Measurements from ENCODE around the gene PIGM. TPM values are rescaled to one million over a fixed set of nuclear protein-coding genes. Genes with fewer than 3 reads are reported as not detected.
"Not testable (repeated sequence)": the region's sequence is repeated elsewhere in the genome, so short reads cannot be mapped to it uniquely, and the experiment has no call there.

Gene PIGM
- total RNA-seq, 4 donors from 2014 or later = 3.7 to 5.4 (median 4.4) TPM

GRCh38 chr1:160052936-160053335, 21.1 kb upstream of the PIGM start:
- H3K9me3 ChIP-seq = no peaks in the 10 kb centered on the region
- 57 to 59% methylated on average over 5 to 6 of the region's 6 CpGs for WGBS, 2 donors (ENCODE audit: low coverage in 1 of 2)
- no peak for TF ChIP-seq POLR2AphosphoS5 (IDR thresholded peaks at IDR 0.05)
- TF ChIP-seq POLR2A (IDR thresholded peaks at IDR 0.05) = no peak
- TF ChIP-seq, protein P1, sequence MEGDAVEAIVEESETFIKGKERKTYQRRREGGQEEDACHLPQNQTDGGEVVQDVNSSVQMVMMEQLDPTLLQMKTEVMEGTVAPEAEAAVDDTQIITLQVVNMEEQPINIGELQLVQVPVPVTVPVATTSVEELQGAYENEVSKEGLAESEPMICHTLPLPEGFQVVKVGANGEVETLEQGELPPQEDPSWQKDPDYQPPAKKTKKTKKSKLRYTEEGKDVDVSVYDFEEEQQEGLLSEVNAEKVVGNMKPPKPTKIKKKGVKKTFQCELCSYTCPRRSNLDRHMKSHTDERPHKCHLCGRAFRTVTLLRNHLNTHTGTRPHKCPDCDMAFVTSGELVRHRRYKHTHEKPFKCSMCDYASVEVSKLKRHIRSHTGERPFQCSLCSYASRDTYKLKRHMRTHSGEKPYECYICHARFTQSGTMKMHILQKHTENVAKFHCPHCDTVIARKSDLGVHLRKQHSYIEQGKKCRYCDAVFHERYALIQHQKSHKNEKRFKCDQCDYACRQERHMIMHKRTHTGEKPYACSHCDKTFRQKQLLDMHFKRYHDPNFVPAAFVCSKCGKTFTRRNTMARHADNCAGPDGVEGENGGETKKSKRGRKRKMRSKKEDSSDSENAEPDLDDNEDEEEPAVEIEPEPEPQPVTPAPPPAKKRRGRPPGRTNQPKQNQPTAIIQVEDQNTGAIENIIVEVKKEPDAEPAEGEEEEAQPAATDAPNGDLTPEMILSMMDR (IDR thresholded peaks at IDR 0.05) = no peak
- TF ChIP-seq EP300 (IDR thresholded peaks at IDR 0.05) = no peak
- H3K36me3 ChIP-seq = no peaks in the 10 kb centered on the region
- no peak overlapping the region for H3K27ac ChIP-seq
- no peak for ATAC-seq
- H3K27me3 ChIP-seq = peaks cover 52% of the 10 kb centered on the region
- H3K4me3 ChIP-seq = no peak overlapping the region
- no peaks in the 10 kb centered on the region for H3K4me1 ChIP-seq

DNA sequence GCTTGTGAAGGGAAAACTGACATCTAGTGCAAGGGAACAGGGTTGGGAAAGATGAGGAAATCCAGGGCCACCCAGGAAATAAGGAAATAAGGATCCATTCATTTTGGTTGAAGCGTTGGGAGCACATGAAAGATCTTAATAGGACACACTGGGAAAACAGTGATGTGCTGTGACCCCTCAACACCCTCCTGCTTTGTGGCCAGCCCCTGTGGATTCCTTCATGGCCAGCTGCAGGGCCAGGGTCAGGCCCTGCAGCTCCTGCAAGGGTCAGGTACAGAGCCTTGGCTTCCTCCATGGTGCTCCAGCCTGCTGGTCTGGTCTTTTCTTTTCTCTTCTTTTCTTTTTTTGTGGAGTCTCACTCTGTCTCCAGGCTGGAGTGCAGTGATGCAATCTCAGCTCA, 18.8 kb upstream of the PIGM start:
- Histone ChIP-seq H3K9me3 (no peaks in the 10 kb centered on the region), H3K27me3 (peaks cover 33% of the 10 kb centered on the region), H3K36me3 (no peaks in the 10 kb centered on the region), H3K4me1 (peaks cover 0 to 18% (median 7%) of the 10 kb centered on the region in 3 donors), H3K4me3 (no peak overlapping the region), H3K27ac (no peak overlapping the region)
- TF ChIP-seq POLR2A (IDR thresholded peaks at IDR 0.05) = no peak
- no peak for TF ChIP-seq EP300 (IDR thresholded peaks at IDR 0.05)
- TF ChIP-seq, protein P1 (IDR thresholded peaks at IDR 0.05) = no peak
- TF ChIP-seq POLR2AphosphoS5 (IDR thresholded peaks at IDR 0.05) = no peak
- no peak for ATAC-seq
- WGBS, 2 donors (ENCODE audit: low coverage in 1 of 2) = 67 to 86% methylated on average over 1 of the region's 1 CpG

GRCh38 chr1:160050182-160050581, 18.4 kb upstream of the PIGM start:
- H3K9me3 ChIP-seq, ATAC-seq, H3K36me3 ChIP-seq, H3K4me3 ChIP-seq, H3K27ac ChIP-seq: not testable (repeated sequence)
- H3K4me1 ChIP-seq = peaks cover 0 to 18% (median 7%) of the 10 kb centered on the region in 3 donors
- 40 to 53% methylated on average over 1 to 2 of the region's 2 CpGs for WGBS, 2 donors (ENCODE audit: low coverage in 1 of 2)
- peaks cover 29% of the 10 kb centered on the region for H3K27me3 ChIP-seq

DNA sequence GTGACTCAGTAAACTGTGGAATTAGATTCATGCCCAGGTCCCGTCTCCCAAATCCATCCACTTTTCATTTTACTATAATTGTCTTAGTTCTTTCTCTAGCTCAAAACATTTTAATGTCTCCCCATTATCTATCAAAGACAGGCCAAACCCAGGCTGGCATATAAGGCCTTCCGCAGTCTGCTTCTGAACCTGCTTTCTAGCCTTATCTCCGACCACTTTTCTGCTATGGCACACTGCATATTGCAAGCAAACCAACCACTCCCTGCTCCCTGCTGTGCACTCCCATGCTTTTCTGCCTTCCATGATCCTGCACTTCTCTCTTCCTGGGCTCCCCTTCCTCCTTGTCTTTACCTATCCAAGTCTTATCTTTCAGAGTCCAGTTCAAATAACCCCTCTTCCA, 17.3 kb upstream of the PIGM start:
- 79 to 91% methylated on average over 3 of the region's 3 CpGs for WGBS, 2 donors (ENCODE audit: low coverage in 1 of 2)
- H3K9me3 ChIP-seq = no peaks in the 10 kb centered on the region
- H3K27ac ChIP-seq = no peak overlapping the region
- TF ChIP-seq, protein P1 (IDR thresholded peaks at IDR 0.05) = no peak
- TF ChIP-seq POLR2AphosphoS5 (IDR thresholded peaks at IDR 0.05) (no peak), POLR2A (IDR thresholded peaks at IDR 0.05) (no peak), EP300 (IDR thresholded peaks at IDR 0.05) (no peak)
- H3K27me3 ChIP-seq = peaks cover 18% of the 10 kb centered on the region
- ATAC-seq = no peak
- peaks cover 0 to 18% (median 7%) of the 10 kb centered on the region in 3 donors for H3K4me1 ChIP-seq
- no peaks in the 10 kb centered on the region for H3K36me3 ChIP-seq
- H3K4me3 ChIP-seq = no peak overlapping the region

- Histone ChIP-seq H3K27ac (no peak overlapping the region), H3K4me3 (no peak overlapping the region), H3K27me3 (peaks cover 11% of the 10 kb centered on the region), H3K4me1 (peaks cover 0 to 18% (median 7%) of the 10 kb centered on the region in 3 donors), H3K9me3 (no peaks in the 10 kb centered on the region), H3K36me3 (no peaks in the 10 kb centered on the region)
- TF ChIP-seq POLR2AphosphoS5 (IDR thresholded peaks at IDR 0.05) (no peak), EP300 (IDR thresholded peaks at IDR 0.05) (no peak), POLR2A (IDR thresholded peaks at IDR 0.05) (no peak)
- TF ChIP-seq, protein P1 (IDR thresholded peaks at IDR 0.05) = no peak
- ATAC-seq = no peak
Measured at GRCh38 chr1:160048335-160048734, 16.5 kb upstream of the PIGM start.
